ENCODE results near the gene RDH11.

- TF ChIP-seq CTCF (IDR thresholded peaks at IDR 0.05) (no peak), POLR2A (IDR thresholded peaks at IDR 0.05) (no peak)
Observed at GRCh38 chr14:67633451-67634147, 62.0 kb downstream of the RDH11 start.
